Glutamatergic neuron (in vitro differentiated cells): ENCODE measurements around the gene COX5A. TPM values are rescaled to one million over a fixed set of nuclear protein-coding genes. Genes with fewer than 3 reads are reported as not detected.

Source experiments
- DNase-seq: peaks from one replicate; pipeline ENCODE4 v3.0.0; 2022
- H3K27ac Mint-ChIP-seq: one replicate; pipeline ENCODE4 v1.8.0; 2020; ENCODE audit warnings: mild to moderate bottlenecking, mixed read lengths, inconsistent platforms; ENCODE audit not compliant: unreplicated experiment
- H3K27me3 Mint-ChIP-seq: one replicate; pipeline ENCODE4 v1.8.0; 2020; ENCODE audit warnings: mild to moderate bottlenecking, moderate library complexity, mixed read lengths, inconsistent platforms; ENCODE audit not compliant: unreplicated experiment
- H3K36me3 Mint-ChIP-seq: one replicate; pipeline ENCODE4 v1.8.0; 2020; ENCODE audit warnings: mild to moderate bottlenecking, mixed read lengths, inconsistent platforms; ENCODE audit not compliant: unreplicated experiment
- H3K4me1 Mint-ChIP-seq: one replicate; pipeline ENCODE4 v1.8.0; 2020; ENCODE audit warnings: mild to moderate bottlenecking, low read depth, mixed read lengths, inconsistent platforms; ENCODE audit not compliant: unreplicated experiment
- H3K4me3 Mint-ChIP-seq: one replicate; pipeline ENCODE4 v1.8.0; 2020; ENCODE audit warnings: mild to moderate bottlenecking, mixed read lengths, inconsistent platforms; ENCODE audit not compliant: unreplicated experiment
- H3K9me3 Mint-ChIP-seq: one replicate; pipeline ENCODE4 v1.8.0; 2020; ENCODE audit warnings: mild to moderate bottlenecking, moderate library complexity, mixed read lengths, inconsistent platforms; ENCODE audit not compliant: unreplicated experiment
- CTCF ChIP-seq: fragments of 200-600 bp; sonication (generic); IDR thresholded peaks from one replicate; pipeline ENCODE4 v1.5.0; 2021; ENCODE audit not compliant: partially characterized antibody, unreplicated experiment
- total RNA-seq: library from RNA; stranded (reverse); fragmentation: NEBNext Ultra II Directional; extraction: Animal tissue kit (Norgen Biotek cat#: 25700); gene quantifications from one replicate; pipeline ENCODE4 v1.2.1, GENCODE V29; 2021; ENCODE audit not compliant: unreplicated experiment

The COX5A gene
- total RNA-seq, 1 donor from 2014 or later: 219 TPM

- DNase-seq: no peak
- peaks cover 5% of the 10 kb centered on the region for H3K27me3 Mint-ChIP-seq
- H3K36me3 Mint-ChIP-seq: peaks cover 4% of the 10 kb centered on the region
- H3K9me3 Mint-ChIP-seq: peaks cover 14% of the 10 kb centered on the region
- peak overlapping the region; percentile 73 for H3K4me3 Mint-ChIP-seq
- TF ChIP-seq CTCF: no peak
- H3K27ac Mint-ChIP-seq: no peak overlapping the region
- H3K4me1 Mint-ChIP-seq: peaks cover 17% of the 10 kb centered on the region
These were observed 34.2 kb downstream of the COX5A start for GRCh38 chr15:74903676-74904075.

- Mint-ChIP-seq H3K4me1 (peaks cover 17% of the 10 kb centered on the region), H3K36me3 (peaks cover 4% of the 10 kb centered on the region)
These were observed 35.4 kb downstream of the COX5A start for GRCh38 chr15:74902295-74903075.

GRCh38 chr15:74901612-74902063, 36.2 kb downstream of the COX5A start:
- H3K4me1 Mint-ChIP-seq: peaks cover 10% of the 10 kb centered on the region
- H3K36me3 Mint-ChIP-seq: peaks cover 4% of the 10 kb centered on the region
- peaks cover 2% of the 10 kb centered on the region for H3K27me3 Mint-ChIP-seq
- peaks cover 12% of the 10 kb centered on the region for H3K9me3 Mint-ChIP-seq
- H3K4me3 Mint-ChIP-seq: no peak overlapping the region
- no peak overlapping the region for H3K27ac Mint-ChIP-seq
- TF ChIP-seq CTCF: peak; percentile 96
- DNase-seq: peak; percentile 61

More at GRCh38 chr15:74902295-74903075, 35.4 kb downstream of the COX5A start:
- no peak for DNase-seq
- H3K27ac Mint-ChIP-seq: no peak overlapping the region
- H3K27me3 Mint-ChIP-seq: peaks cover 5% of the 10 kb centered on the region
- no peak overlapping the region for H3K4me3 Mint-ChIP-seq
- peaks cover 14% of the 10 kb centered on the region for H3K9me3 Mint-ChIP-seq
- TF ChIP-seq CTCF: no peak

GRCh38 chr15:74897300-74897701, 40.6 kb downstream of the COX5A start:
- peaks cover 1% of the 10 kb centered on the region for H3K9me3 Mint-ChIP-seq
- no peak for DNase-seq
- H3K27me3 Mint-ChIP-seq: peaks cover 2% of the 10 kb centered on the region
- no peaks in the 10 kb centered on the region for H3K4me1 Mint-ChIP-seq
- no peak overlapping the region for H3K4me3 Mint-ChIP-seq
- H3K27ac Mint-ChIP-seq: no peak overlapping the region
- no peak for TF ChIP-seq CTCF
- H3K36me3 Mint-ChIP-seq: peaks cover 4% of the 10 kb centered on the region

- peaks cover 4% of the 10 kb centered on the region for H3K36me3 Mint-ChIP-seq
- DNase-seq: no peak
- H3K27me3 Mint-ChIP-seq: peaks cover 2% of the 10 kb centered on the region
- peaks cover 1% of the 10 kb centered on the region for H3K9me3 Mint-ChIP-seq
- H3K4me3 Mint-ChIP-seq: no peak overlapping the region
- no peak for TF ChIP-seq CTCF
- H3K27ac Mint-ChIP-seq: no peak overlapping the region
- H3K4me1 Mint-ChIP-seq: no peaks in the 10 kb centered on the region
These were observed 41.6 kb downstream of the COX5A start for GRCh38 chr15:74896316-74896715.
